NCI-H69 (cell line): ENCODE measurements around the gene UCP2.

ENCODE experiments used
- DNase-seq: peaks from one replicate; lab custom pipeline; 2025; lab: John Stamatoyannopoulos, UW

Gene UCP2

GRCh38 chr11:73969991-73970800 is 12.4 kb downstream of the UCP2 start:
- peak; percentile 30 for DNase-seq

GRCh38 chr11:73969091-73969490 is 13.6 kb downstream of the UCP2 start:
- DNase-seq, result no peak

- DNase-seq, result peak; percentile 20
Measured at GRCh38 chr11:73968356-73968966, 14.2 kb downstream of the UCP2 start.

GRCh38 chr11:73965764-73966121 is 16.9 kb downstream of the UCP2 start:
- DNase-seq, result peak; percentile 47

- peak; percentile 54 for DNase-seq
Measured at GRCh38 chr11:73965076-73965763, 17.4 kb downstream of the UCP2 start.

- no peak for DNase-seq
Measured at GRCh38 chr11:73963861-73964260, 18.8 kb downstream of the UCP2 start.

- DNase-seq, result no peak
Measured at GRCh38 chr11:73962101-73962705, 20.4 kb downstream of the UCP2 start.

GRCh38 chr11:73961321-73961720 is 21.3 kb downstream of the UCP2 start:
- no peak for DNase-seq

GRCh38 chr11:73958521-73959141 is 24.0 kb downstream of the UCP2 start:
- DNase-seq, result no peak

GRCh38 chr11:73957654-73958361 is 24.8 kb downstream of the UCP2 start:
- DNase-seq, result peak; percentile 60

- peak; percentile 60 for DNase-seq
Measured at GRCh38 chr11:73956876-73957653, 25.6 kb downstream of the UCP2 start.

- DNase-seq, result peak; percentile 13
Measured at GRCh38 chr11:73951797-73952196, 30.8 kb downstream of the UCP2 start.

GRCh38 chr11:73950869-73951710 is 31.6 kb downstream of the UCP2 start, which contains the start of gene DNAJB13:
Gene DNAJB13 (plus strand): TSS chr11:73951026. CDS start chr11:73951070, 44 bp downstream.
- peak; percentile 54 for DNase-seq

- no peak for DNase-seq
Measured at GRCh38 chr11:73949912-73950311, 32.7 kb downstream of the UCP2 start.

- DNase-seq, result no peak
Measured at GRCh38 chr11:73949246-73949645, 33.4 kb downstream of the UCP2 start.

GRCh38 chr11:73946798-73947458 is 35.7 kb downstream of the UCP2 start:
- no peak for DNase-seq

GRCh38 chr11:73945396-73945795 is 37.2 kb downstream of the UCP2 start:
- DNase-seq, result no peak

GRCh38 chr11:73944901-73945300 is 37.7 kb downstream of the UCP2 start:
- no peak for DNase-seq

- DNase-seq, result peak; percentile 14
Measured at GRCh38 chr11:73944085-73944484, 38.6 kb downstream of the UCP2 start.
